ENCODE data around the gene ARHGEF12.

The ARHGEF12 gene

DNA sequence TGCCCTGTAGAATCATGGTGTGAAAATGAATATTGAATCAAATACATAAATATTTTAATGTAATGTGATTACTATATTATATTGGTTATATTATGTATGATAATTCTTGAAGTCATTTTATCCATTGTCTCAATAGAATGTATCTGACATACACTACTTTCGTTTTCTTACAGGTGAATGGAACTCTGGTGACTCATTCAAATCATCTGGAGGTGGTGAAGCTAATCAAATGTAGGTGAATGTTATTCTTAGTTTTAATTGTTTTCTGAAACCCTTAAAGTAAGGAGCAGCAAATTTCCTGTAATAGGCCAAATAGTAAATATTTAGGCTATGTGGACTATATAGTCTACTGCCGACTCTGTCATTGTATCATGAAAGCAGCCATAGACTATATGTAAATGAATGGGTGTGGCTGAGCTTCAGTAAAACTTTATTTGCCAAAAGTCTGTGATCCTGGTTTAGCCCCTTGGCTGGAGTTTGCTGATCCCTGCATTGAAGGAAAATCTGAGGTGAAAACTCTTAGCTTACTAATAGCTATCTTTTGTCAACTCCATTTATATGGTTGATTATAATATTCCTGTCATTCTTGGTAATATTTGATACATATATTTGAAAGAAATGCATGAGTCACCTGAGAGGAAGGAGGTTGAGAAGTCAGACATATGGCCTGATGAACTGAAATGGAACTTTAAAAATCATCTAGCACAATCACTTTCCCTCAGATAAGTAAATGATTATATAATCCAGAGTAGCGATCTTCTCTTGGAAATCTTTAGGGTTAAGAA is 88.2 kb downstream of the ARHGEF12 start:
- no peak for TF ChIP-seq CTBP1 (IDR thresholded peaks at IDR 0.05; ENCODE audit: borderline replicate concordance)
- TF ChIP-seq NFRKB (IDR thresholded peaks at IDR 0.05), result no peak
- TF ChIP-seq SUZ12 (IDR thresholded peaks at IDR 0.05), result no peak
- no peak for TF ChIP-seq ARNT (IDR thresholded peaks at IDR 0.05)
- no peak for TF ChIP-seq ELF4 (IDR thresholded peaks at IDR 0.05)
- TF ChIP-seq ZNF384 (IDR thresholded peaks at IDR 0.05), result no peak
- no peak for TF ChIP-seq FOXK2 (IDR thresholded peaks at IDR 0.05)
- TF ChIP-seq SP1 (IDR thresholded peaks at IDR 0.05), result no peak
- no peak for TF ChIP-seq FOXA1 (IDR thresholded peaks at IDR 0.05)
- DNase-seq (ENCODE audit: extremely low spot score), result no peak
- POLR2A ChIA-PET, result interaction anchor here (2.0 kb wide), 1 partner anchor 90 kb away, joined by 4 read pairs; no protein-coding TSS in a partner anchor
- CTCF ChIA-PET, result no interaction called here

DNA sequence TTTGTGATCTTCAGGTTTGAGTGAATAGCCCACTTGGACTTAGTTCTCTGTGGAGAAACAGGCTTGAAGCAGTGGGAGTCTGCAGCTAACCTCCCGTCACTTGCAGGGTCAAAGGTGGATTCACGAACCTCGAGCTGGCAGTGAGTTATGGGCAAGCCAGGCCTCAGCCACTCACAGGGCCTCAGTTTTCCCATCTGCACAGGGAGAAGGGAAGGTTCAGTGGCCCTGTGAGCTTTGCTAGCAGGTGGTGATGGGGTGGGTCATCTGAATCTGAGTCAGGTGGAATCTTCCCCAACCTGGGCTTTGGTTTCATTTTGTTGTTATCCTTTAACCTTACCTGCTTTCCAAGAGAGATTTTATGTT is 88.7 kb downstream of the ARHGEF12 start:
- DNase-seq (ENCODE audit: extremely low spot score), result no peak
- POLR2A ChIA-PET, result interaction anchor here (2.0 kb wide), 1 partner anchor 90 kb away, joined by 4 read pairs; no protein-coding TSS in a partner anchor
- TF ChIP-seq NFRKB (IDR thresholded peaks at IDR 0.05) (no peak), SUZ12 (IDR thresholded peaks at IDR 0.05) (no peak), PKNOX1 (IDR thresholded peaks at IDR 0.05) (no peak), CTBP1 (IDR thresholded peaks at IDR 0.05; ENCODE audit: borderline replicate concordance) (no peak), TARDBP (IDR thresholded peaks at IDR 0.05) (no peak), SP1 (IDR thresholded peaks at IDR 0.05) (no peak)
- CTCF ChIA-PET, result no interaction called here

DNA sequence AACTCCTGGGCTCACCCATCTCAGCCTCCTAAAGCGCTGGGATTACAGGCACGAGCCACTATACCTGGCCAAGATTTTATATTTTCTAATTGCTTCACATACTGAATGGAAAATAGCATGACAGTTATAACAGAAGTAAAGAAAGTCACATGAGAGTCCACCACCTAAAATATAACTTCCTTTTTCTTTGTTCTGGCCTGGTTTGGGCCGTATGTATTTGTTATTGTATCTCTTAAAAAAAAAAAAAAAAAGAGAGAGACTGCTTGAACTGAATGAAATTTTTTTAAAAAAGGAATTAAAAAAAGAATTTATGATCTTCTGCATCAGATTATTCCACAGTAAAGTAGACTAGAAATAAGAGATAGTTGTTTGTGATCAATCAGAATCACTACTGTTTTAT is 89.3 kb downstream of the ARHGEF12 start:
- POLR2A ChIA-PET, result interaction anchor here (2.0 kb wide), 1 partner anchor 91 kb away, joined by 4 read pairs; no protein-coding TSS in a partner anchor

DNA sequence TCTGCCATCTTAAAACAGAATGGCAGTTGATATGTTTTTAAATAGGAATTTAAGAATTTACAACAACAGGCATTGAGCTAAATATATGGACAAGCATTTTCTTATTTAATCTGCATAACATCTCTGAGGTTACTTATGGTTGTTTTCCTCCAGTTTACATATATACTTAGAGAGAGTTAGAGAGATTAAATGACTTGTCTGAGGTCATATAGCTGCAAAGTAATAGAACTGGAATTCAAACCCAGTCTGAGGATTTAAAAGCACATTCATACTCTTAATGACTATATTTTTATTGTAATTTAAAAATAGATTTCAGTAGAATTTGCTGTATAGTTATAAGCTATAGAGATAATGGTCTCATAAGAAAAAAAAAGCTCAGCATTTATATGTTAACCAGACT is 93.9 kb downstream of the ARHGEF12 start:
- DNase-seq (ENCODE audit: extremely low spot score), result no peak
- TF ChIP-seq CTBP1 (IDR thresholded peaks at IDR 0.05; ENCODE audit: borderline replicate concordance) (no peak), ARNT (IDR thresholded peaks at IDR 0.05) (no peak), TARDBP (IDR thresholded peaks at IDR 0.05) (no peak), PKNOX1 (IDR thresholded peaks at IDR 0.05) (no peak), FOXM1 (IDR thresholded peaks at IDR 0.05; ENCODE audit: borderline replicate concordance) (no peak), SUZ12 (IDR thresholded peaks at IDR 0.05) (no peak)
- ChIA-PET CTCF (no interaction called here), POLR2A (no interaction called here)

More for the DNA sequence above, 89.3 kb downstream of the ARHGEF12 start:
- no peak for DNase-seq (ENCODE audit: extremely low spot score)
- no peak for TF ChIP-seq ZNF384 (IDR thresholded peaks at IDR 0.05)
- TF ChIP-seq HDGF (IDR thresholded peaks at IDR 0.05; ENCODE audit: borderline replicate concordance), result no peak
- TF ChIP-seq PKNOX1 (IDR thresholded peaks at IDR 0.05), result no peak
- no peak for TF ChIP-seq FOXM1 (IDR thresholded peaks at IDR 0.05; ENCODE audit: borderline replicate concordance)
- no peak for TF ChIP-seq TARDBP (IDR thresholded peaks at IDR 0.05)
- no peak for TF ChIP-seq ARNT (IDR thresholded peaks at IDR 0.05)
- TF ChIP-seq ELF4 (IDR thresholded peaks at IDR 0.05), result no peak
- TF ChIP-seq CTBP1 (IDR thresholded peaks at IDR 0.05; ENCODE audit: borderline replicate concordance), result no peak
- no peak for TF ChIP-seq BHLHE40 (IDR thresholded peaks at IDR 0.05; ENCODE audit: borderline replicate concordance)
- CTCF ChIA-PET, result no interaction called here

GRCh38 chr11:120431633-120432032 is 95.4 kb downstream of the ARHGEF12 start:
- POLR2A ChIA-PET, result no interaction called here
- CTCF ChIA-PET, result interaction anchor here (0.7 kb wide), 1 partner anchor 75 kb away, joined by 3 read pairs; no protein-coding TSS in a partner anchor
- DNase-seq (ENCODE audit: extremely low spot score), result peak; percentile 32
- TF ChIP-seq CTBP1 (IDR thresholded peaks at IDR 0.05; ENCODE audit: borderline replicate concordance) (no peak), SP1 (IDR thresholded peaks at IDR 0.05) (no peak), PKNOX1 (IDR thresholded peaks at IDR 0.05) (no peak), ARNT (IDR thresholded peaks at IDR 0.05) (no peak), ZNF384 (IDR thresholded peaks at IDR 0.05) (no peak), TARDBP (IDR thresholded peaks at IDR 0.05) (no peak), FOXM1 (IDR thresholded peaks at IDR 0.05; ENCODE audit: borderline replicate concordance) (no peak), BHLHE40 (IDR thresholded peaks at IDR 0.05; ENCODE audit: borderline replicate concordance) (no peak), L3MBTL2 (conservative IDR thresholded peaks at IDR 0.05) (no peak), FOXA1 (IDR thresholded peaks at IDR 0.05) (no peak), LEF1 (IDR thresholded peaks at IDR 0.05; ENCODE audit: borderline replicate concordance) (no peak), FOXK2 (IDR thresholded peaks at IDR 0.05) (no peak), HDGF (IDR thresholded peaks at IDR 0.05; ENCODE audit: borderline replicate concordance) (no peak), SUZ12 (IDR thresholded peaks at IDR 0.05) (no peak)
